Loucy (cell line): ENCODE measurements around the gene PLEKHA6.

ENCODE experiments used
- EZH2phosphoT487 ChIP-seq: fragments of 200-600 bp; IDR thresholded peaks from 2 replicates; pipeline ENCODE4 v1.6.1; 2018; ENCODE audit warnings: antibody characterized with exemption, mild to moderate bottlenecking, moderate library complexity, borderline replicate concordance
- TF ChIP-seq, protein P1 (sequence below): fragments of 200-600 bp; sonication (generic); conservative IDR thresholded peaks from 2 replicates; pipeline ENCODE4 v1.5.1; 2014; ENCODE audit warnings: mild to moderate bottlenecking, antibody characterized with exemption, low read length

DNA sequence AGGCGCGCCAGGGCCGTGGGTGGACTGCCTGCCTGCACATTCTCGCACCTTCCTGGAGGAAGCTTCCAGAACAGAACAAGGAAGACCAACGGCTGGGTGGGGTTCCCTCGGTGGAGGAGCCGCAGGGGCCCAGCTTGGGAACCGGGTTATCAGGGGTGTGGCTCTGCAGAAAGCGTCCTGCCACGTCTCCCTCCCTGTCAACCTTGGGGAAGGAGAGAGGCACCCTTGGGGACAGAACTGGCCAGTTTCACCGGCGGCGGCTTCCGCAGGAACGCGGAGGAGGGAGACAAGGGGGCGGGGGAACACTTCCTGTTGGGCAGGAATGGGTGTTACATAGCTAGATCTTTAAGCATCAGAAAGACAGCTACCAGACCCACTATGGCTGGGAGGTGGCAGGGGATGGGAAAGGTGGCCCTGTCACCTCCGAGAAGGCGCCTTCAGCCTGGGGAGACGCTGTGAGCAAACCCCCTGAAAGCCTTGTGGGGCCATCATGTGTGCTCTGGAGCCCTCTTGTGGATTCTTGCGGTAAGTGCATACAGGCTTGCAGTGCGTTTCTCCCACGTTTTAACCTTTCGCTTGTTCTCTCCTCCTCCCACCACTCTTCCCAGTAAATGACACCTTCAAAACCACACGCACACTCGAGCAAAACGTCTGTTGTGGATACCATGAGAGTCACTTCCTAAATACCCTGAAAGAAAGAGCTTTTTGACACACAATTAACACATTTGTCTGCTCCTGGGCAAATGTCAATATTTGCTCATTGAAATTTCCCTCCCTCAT lies 3.8 kb upstream of the PLEKHA6 start:
- TF ChIP-seq, protein P1, sequence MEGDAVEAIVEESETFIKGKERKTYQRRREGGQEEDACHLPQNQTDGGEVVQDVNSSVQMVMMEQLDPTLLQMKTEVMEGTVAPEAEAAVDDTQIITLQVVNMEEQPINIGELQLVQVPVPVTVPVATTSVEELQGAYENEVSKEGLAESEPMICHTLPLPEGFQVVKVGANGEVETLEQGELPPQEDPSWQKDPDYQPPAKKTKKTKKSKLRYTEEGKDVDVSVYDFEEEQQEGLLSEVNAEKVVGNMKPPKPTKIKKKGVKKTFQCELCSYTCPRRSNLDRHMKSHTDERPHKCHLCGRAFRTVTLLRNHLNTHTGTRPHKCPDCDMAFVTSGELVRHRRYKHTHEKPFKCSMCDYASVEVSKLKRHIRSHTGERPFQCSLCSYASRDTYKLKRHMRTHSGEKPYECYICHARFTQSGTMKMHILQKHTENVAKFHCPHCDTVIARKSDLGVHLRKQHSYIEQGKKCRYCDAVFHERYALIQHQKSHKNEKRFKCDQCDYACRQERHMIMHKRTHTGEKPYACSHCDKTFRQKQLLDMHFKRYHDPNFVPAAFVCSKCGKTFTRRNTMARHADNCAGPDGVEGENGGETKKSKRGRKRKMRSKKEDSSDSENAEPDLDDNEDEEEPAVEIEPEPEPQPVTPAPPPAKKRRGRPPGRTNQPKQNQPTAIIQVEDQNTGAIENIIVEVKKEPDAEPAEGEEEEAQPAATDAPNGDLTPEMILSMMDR = peak; percentile 99
- no peak for TF ChIP-seq EZH2phosphoT487
